Activated CD8-positive, alpha-beta T cell treated with anti-CD3 and anti-CD28 coated beads for 36 hours (primary cell): ENCODE measurements around the gene LTBP4. TPM values are rescaled to one million over a fixed set of nuclear protein-coding genes. Genes with fewer than 3 reads are reported as not detected.
"Not testable (repeated sequence)": the region's sequence is repeated elsewhere in the genome, so short reads cannot be mapped to it uniquely, and the experiment has no call there.

Source experiments
- ATAC-seq: fragments of 200-7000 bp; cut with Tn5 transposase; one replicate; pipeline ENCODE4 v1.10.0; 2021; ENCODE audit warnings: mild to moderate bottlenecking, moderate library complexity
- CTCF ChIA-PET: fragments of 350-600 bp; sonication (Branson Sonifier 250); formaldehyde crosslinking; loops from one replicate; lab custom pipeline; 2021; ENCODE audit warnings: antibody characterized with exemption; lab: Charles Lee
- POLR2A ChIA-PET: fragments of 350-600 bp; sonication (Branson Sonifier 250); formaldehyde crosslinking; loops from one replicate; lab custom pipeline; 2021; ENCODE audit warnings: antibody characterized with exemption; lab: Charles Lee
- DNase-seq: peaks from one replicate; pipeline ENCODE4 v3.0.0-alpha.2; 2020
- H3K27ac Mint-ChIP-seq: one replicate; pipeline ENCODE4 v1.8.0; 2021; ENCODE audit warnings: mild to moderate bottlenecking, mixed read lengths
- H3K27me3 Mint-ChIP-seq: one replicate; pipeline ENCODE4 v1.8.0; 2021; ENCODE audit warnings: mixed read lengths
- H3K36me3 Mint-ChIP-seq: one replicate; pipeline ENCODE4 v1.8.0; 2021; ENCODE audit warnings: low read depth, mixed read lengths
- H3K4me1 Mint-ChIP-seq: one replicate; pipeline ENCODE4 v1.8.0; 2021; ENCODE audit warnings: low read depth, mixed read lengths
- H3K4me3 Mint-ChIP-seq: one replicate; pipeline ENCODE4 v1.8.0; 2021; ENCODE audit warnings: mild to moderate bottlenecking, moderate library complexity, mixed read lengths
- H3K9me3 Mint-ChIP-seq: one replicate; pipeline ENCODE4 v1.8.0; 2021; ENCODE audit warnings: mixed read lengths
- intact Hi-C: fragments of 100-400 bp; cut with micrococcal nuclease; formaldehyde crosslinking; loops from one replicate; pipeline ENCODE4 v1.10.0; 2022
- total RNA-seq, 2 experiments: library from RNA; stranded (reverse); gene quantifications; one replicate each; pipeline ENCODE4 v1.2.3, GENCODE V29; 2021
- TF ChIP-seq, protein P1 (sequence below): fragments of 200-600 bp; IDR thresholded peaks from one replicate; pipeline ENCODE4 v1.8.0; 2022; ENCODE audit warnings: antibody characterized with exemption, mild to moderate bottlenecking

Gene LTBP4
- total RNA-seq, 2 experiments from 2014 or later, result 117 to 121 TPM

DNA sequence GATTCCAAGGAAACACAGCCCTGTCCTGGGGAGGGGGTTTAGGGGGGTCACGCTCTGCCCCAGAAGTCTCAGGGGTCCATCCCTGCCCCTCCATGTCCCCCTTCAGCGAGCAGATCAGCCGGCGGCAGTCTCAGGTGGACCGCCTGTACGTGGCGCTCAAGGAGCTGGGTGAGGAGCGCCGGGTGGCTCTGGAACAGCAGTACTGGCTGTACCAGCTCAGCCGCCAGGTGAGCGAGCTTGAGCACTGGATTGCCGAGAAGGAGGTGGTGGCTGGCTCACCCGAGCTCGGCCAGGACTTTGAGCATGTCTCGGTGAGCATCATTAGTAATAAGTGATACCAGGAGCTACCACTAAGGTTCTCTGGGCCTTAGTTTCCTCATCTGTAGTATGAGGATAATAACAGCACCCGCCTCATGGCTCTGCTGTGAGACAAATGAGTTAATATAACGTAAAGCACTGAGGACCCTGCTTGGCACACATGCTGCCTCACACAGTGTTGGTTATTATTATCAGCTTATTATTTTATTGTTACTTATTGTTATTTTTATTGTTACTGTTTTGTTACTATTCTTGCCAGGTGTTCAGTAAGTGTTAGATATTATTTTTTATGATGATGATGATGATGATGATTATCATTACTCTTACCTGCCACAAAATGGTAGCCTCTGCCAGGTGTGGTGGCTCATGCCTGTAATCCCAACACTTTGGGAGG is 45.0 kb upstream of the LTBP4 start:
- no peak for ATAC-seq
- peaks cover 25% of the 10 kb centered on the region for H3K27me3 Mint-ChIP-seq
- ChIA-PET POLR2A (no interaction called here), CTCF (interaction anchor here (1.4 to 2.4 kb wide), 4 partner anchors 15 to 79 kb away, joined by 4 to 9 read pairs (median 6); no protein-coding TSS in a partner anchor)
- H3K27ac Mint-ChIP-seq, result no peak overlapping the region
- DNase-seq, result no peak
- H3K4me1 Mint-ChIP-seq, result peaks cover 7% of the 10 kb centered on the region
- no peaks in the 10 kb centered on the region for H3K36me3 Mint-ChIP-seq
- H3K4me3 Mint-ChIP-seq, result no peak overlapping the region
- TF ChIP-seq, protein P1, sequence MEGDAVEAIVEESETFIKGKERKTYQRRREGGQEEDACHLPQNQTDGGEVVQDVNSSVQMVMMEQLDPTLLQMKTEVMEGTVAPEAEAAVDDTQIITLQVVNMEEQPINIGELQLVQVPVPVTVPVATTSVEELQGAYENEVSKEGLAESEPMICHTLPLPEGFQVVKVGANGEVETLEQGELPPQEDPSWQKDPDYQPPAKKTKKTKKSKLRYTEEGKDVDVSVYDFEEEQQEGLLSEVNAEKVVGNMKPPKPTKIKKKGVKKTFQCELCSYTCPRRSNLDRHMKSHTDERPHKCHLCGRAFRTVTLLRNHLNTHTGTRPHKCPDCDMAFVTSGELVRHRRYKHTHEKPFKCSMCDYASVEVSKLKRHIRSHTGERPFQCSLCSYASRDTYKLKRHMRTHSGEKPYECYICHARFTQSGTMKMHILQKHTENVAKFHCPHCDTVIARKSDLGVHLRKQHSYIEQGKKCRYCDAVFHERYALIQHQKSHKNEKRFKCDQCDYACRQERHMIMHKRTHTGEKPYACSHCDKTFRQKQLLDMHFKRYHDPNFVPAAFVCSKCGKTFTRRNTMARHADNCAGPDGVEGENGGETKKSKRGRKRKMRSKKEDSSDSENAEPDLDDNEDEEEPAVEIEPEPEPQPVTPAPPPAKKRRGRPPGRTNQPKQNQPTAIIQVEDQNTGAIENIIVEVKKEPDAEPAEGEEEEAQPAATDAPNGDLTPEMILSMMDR, result no peak
- no peaks in the 10 kb centered on the region for H3K9me3 Mint-ChIP-seq
- intact Hi-C loops, result no loop called here

DNA sequence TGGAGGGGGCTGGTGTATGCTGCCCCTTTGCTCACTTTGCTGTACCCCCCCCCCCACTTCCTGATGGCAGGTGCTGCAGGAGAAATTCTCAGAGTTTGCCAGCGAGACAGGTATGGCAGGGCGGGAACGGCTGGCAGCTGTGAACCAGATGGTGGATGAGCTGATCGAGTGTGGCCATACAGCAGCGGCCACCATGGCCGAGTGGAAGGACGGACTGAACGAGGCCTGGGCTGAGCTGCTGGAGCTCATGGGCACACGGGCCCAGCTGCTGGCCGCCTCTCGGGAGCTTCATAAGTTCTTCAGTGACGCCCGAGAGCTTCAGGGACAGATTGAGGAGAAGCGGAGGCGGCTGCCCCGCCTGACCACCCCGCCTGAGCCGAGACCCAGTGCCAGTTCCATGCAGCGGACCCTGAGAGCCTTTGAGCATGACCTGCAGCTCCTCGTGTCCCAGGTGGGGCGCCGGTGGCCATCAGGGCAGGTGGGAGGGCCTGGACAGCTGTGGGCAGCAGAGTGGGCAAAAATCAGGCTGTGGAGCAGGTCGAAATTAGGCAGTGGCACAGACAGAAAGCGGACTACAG is 44.1 kb upstream of the LTBP4 start:
- POLR2A ChIA-PET, result no interaction called here
- Mint-ChIP-seq H3K27ac (no peak overlapping the region), H3K9me3 (no peaks in the 10 kb centered on the region), H3K4me3 (no peak overlapping the region), H3K4me1 (peaks cover 11% of the 10 kb centered on the region), H3K36me3 (no peaks in the 10 kb centered on the region), H3K27me3 (peaks cover 27% of the 10 kb centered on the region)
- CTCF ChIA-PET, result interaction anchor here (0.6 to 2.4 kb wide), 6 partner anchors 14 to 251 kb away, joined by 3 to 9 read pairs (median 5); no protein-coding TSS in a partner anchor
- ATAC-seq (no peak), DNase-seq (no peak)
- TF ChIP-seq, protein P1, result no peak
- intact Hi-C loops, result no loop called here

DNA sequence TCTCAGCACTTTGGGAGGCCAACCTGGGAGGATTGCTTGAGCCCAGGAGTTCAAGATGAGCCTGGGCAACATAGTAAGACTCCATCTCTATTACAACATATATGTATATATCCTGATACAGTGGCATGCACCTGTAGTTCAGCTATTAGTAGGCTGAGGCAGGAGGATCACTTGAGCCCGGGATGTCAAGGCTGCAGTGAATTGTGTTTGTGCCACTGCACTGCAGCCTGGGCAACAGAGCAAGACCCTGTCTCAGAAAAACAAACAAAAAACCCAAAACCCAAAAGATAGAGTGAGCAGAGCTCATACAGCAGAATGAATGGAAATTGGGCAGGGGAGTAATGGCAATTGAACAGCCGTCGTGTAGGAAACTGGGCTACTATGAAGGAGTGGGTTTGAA is 41.8 kb upstream of the LTBP4 start:
- Mint-ChIP-seq H3K36me3 (no peaks in the 10 kb centered on the region), H3K4me1 (peaks cover 9% of the 10 kb centered on the region), H3K4me3 (no peak overlapping the region), H3K27me3 (peaks cover 17% of the 10 kb centered on the region), H3K9me3 (no peaks in the 10 kb centered on the region), H3K27ac (no peak overlapping the region)
- DNase-seq (no peak), ATAC-seq (no peak)
- intact Hi-C loops, result no loop called here
- POLR2A ChIA-PET, result interaction anchor here (1.6 kb wide), 1 partner anchor 11 kb away, joined by 4 read pairs; no protein-coding TSS in a partner anchor
- CTCF ChIA-PET, result interaction anchor here (1.0 to 1.8 kb wide), 5 partner anchors 11 to 254 kb away, joined by 3 to 9 read pairs (median 5); no protein-coding TSS in a partner anchor
- TF ChIP-seq, protein P1, result no peak

DNA sequence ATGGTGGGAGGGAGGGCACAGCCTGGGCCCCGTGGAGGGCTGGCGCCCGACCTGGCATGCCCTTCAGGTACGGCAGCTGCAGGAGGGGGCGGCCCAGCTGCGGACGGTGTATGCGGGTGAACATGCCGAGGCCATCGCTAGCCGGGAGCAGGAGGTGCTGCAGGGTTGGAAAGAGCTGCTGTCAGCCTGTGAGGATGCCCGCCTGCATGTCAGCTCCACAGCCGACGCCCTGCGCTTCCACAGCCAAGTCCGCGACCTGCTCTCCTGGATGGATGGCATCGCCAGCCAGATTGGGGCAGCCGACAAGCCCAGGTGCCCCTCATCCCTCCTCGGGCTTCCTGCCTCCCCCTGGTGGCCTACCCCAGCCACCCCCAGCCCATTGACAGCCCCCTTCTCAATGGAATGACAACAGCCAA is 41.1 kb upstream of the LTBP4 start:
- Mint-ChIP-seq H3K9me3 (no peaks in the 10 kb centered on the region), H3K4me3 (no peak overlapping the region), H3K27ac (no peak overlapping the region), H3K27me3 (peaks cover 15% of the 10 kb centered on the region), H3K36me3 (no peaks in the 10 kb centered on the region), H3K4me1 (peaks cover 9% of the 10 kb centered on the region)
- TF ChIP-seq, protein P1, result no peak
- DNase-seq (no peak), ATAC-seq (no peak)
- intact Hi-C loops, result no loop called here
- CTCF ChIA-PET, result interaction anchor here (1.0 to 1.8 kb wide), 3 partner anchors 39 to 255 kb away, joined by 3 to 5 read pairs (median 3); no protein-coding TSS in a partner anchor
- POLR2A ChIA-PET, result interaction anchor here (1.6 kb wide), 1 partner anchor 11 kb away, joined by 4 read pairs; no protein-coding TSS in a partner anchor

DNA sequence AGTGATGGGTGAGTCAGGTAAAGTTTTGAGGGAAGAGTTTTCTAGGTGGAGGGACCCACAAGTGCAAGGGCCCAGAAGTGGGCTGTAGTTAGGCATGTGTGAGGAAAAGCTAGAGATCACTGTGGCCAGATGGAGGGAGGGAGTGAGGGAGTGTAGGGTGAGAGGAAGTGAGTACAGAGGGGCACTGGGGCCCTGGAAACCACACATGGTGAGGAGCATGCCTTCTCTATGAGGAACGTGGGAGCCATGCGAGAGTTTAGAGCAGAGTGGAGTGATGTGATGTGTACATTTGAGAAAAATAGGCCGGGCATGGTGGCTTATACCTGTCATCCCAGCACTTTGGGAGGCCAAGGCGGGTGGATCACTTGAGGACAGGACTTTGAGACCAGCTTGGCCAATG is 39.2 kb upstream of the LTBP4 start:
- no peaks in the 10 kb centered on the region for H3K9me3 Mint-ChIP-seq
- no peak overlapping the region for H3K27ac Mint-ChIP-seq
- H3K4me1 Mint-ChIP-seq, result peaks cover 9% of the 10 kb centered on the region
- DNase-seq (no peak), ATAC-seq (no peak)
- ChIA-PET POLR2A (no interaction called here), CTCF (interaction anchor here (1.2 to 1.5 kb wide), 3 partner anchors 9 to 97 kb away, joined by 3 to 4 read pairs (median 3); no protein-coding TSS in a partner anchor)
- H3K4me3 Mint-ChIP-seq, result no peak overlapping the region
- TF ChIP-seq, protein P1, result no peak
- intact Hi-C loops, result no loop called here
- no peaks in the 10 kb centered on the region for H3K36me3 Mint-ChIP-seq
- peaks cover 27% of the 10 kb centered on the region for H3K27me3 Mint-ChIP-seq

DNA sequence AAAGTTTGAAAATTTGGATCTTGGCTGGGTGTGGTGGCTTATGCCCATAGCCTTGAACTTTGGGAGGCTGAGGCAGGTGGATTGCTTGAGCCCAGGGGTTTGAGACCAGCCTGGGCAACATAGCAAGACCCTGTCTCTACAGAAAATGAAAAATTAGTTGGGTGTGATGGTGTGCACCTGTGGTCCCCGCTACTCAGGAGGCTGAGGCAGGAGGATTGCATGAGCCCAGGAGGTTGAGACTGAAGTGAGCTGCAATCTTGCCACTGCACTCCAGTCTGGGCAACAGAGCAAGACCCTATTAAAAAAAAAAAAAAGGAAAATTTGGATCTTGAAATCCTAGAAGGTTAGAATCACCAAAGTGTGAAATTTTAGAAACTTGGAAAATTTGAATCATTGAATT is 36.6 kb upstream of the LTBP4 start:
- H3K4me1 Mint-ChIP-seq, DNase-seq, H3K27ac Mint-ChIP-seq, CTCF ChIA-PET, H3K4me3 Mint-ChIP-seq, POLR2A ChIA-PET, H3K9me3 Mint-ChIP-seq, ATAC-seq, H3K36me3 Mint-ChIP-seq, intact Hi-C loops: not testable (repeated sequence)
- H3K27me3 Mint-ChIP-seq, result peaks cover 44% of the 10 kb centered on the region
